ENCODE data around the gene CFAP299.

DNA sequence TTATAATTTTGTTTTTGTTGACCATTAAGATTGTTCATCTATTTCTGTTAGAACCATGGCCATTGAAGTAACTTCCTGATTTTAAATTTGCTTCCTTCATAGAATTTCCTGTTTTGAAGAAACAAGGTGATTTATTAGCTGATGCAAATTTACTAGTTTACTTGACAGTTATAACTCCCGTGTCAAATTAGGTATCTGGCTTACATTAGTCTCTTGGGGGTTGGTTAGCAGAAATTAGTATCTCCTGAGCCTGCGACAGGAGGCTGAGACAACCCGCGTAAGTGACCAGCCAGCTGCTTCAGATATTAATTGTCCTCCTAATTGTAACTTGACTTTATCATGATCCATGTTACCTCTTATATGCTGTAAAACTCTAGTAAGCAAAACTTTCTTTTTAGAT is 154.3 kb downstream of the CFAP299 start:
- TF ChIP-seq, protein P1, sequence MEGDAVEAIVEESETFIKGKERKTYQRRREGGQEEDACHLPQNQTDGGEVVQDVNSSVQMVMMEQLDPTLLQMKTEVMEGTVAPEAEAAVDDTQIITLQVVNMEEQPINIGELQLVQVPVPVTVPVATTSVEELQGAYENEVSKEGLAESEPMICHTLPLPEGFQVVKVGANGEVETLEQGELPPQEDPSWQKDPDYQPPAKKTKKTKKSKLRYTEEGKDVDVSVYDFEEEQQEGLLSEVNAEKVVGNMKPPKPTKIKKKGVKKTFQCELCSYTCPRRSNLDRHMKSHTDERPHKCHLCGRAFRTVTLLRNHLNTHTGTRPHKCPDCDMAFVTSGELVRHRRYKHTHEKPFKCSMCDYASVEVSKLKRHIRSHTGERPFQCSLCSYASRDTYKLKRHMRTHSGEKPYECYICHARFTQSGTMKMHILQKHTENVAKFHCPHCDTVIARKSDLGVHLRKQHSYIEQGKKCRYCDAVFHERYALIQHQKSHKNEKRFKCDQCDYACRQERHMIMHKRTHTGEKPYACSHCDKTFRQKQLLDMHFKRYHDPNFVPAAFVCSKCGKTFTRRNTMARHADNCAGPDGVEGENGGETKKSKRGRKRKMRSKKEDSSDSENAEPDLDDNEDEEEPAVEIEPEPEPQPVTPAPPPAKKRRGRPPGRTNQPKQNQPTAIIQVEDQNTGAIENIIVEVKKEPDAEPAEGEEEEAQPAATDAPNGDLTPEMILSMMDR (IDR thresholded peaks at IDR 0.05; ENCODE audit: low read length), result no peak
- no peak for TF ChIP-seq EZH2 (IDR thresholded peaks at IDR 0.05; ENCODE audit: borderline replicate concordance, low read length)
